Sigmoid colon (tissue), 4 donors: ENCODE measurements around the gene ATG3.

Experiments
- CTCF ChIP-seq, 4 experiments: fragments of 450-650 bp in 3 of 4; fragments of 200-600 bp in 1 of 4; IDR thresholded peaks; one replicate each; pipeline ENCODE4 v1.5.1; 2016 to 2019; ENCODE audit warnings: antibody characterized with exemption in 4 of 4, mild to moderate bottlenecking in 3 of 4, moderate library complexity in 2 of 4
- EP300 ChIP-seq, 4 donors: sonication (generic); formaldehyde crosslinking; IDR thresholded peaks; one replicate each; pipeline ENCODE4 v1.6.1; 2017; ENCODE audit warnings: antibody characterized with exemption in 4 of 4

- TF ChIP-seq CTCF (IDR thresholded peaks at IDR 0.05) (no peak), EP300 (IDR thresholded peaks at IDR 0.05) (no peak)
Observed at GRCh38 chr3:112569265-112569664, 7.5 kb upstream of the ATG3 start.
